Ishikawa (cell line): ENCODE measurements around the gene PFKFB4.
A peak's percentile ranks its signal among the peaks of the same experiment; 100 is the strongest.

ENCODE experiments used
- RAD21 ChIP-seq: IDR thresholded peaks from 2 replicates; pipeline ENCODE4 v1.6.1; 2012; ENCODE audit warnings: low read depth
- TEAD4 ChIP-seq: IDR thresholded peaks from 2 replicates; pipeline ENCODE4 v1.6.1; 2012
- YY1 ChIP-seq: IDR thresholded peaks from 2 replicates; pipeline ENCODE4 v1.6.1; 2012; ENCODE audit warnings: low read depth
- TF ChIP-seq, protein P1 (sequence below): IDR thresholded peaks from 2 replicates; pipeline ENCODE4 v1.6.1; 2012

DNA sequence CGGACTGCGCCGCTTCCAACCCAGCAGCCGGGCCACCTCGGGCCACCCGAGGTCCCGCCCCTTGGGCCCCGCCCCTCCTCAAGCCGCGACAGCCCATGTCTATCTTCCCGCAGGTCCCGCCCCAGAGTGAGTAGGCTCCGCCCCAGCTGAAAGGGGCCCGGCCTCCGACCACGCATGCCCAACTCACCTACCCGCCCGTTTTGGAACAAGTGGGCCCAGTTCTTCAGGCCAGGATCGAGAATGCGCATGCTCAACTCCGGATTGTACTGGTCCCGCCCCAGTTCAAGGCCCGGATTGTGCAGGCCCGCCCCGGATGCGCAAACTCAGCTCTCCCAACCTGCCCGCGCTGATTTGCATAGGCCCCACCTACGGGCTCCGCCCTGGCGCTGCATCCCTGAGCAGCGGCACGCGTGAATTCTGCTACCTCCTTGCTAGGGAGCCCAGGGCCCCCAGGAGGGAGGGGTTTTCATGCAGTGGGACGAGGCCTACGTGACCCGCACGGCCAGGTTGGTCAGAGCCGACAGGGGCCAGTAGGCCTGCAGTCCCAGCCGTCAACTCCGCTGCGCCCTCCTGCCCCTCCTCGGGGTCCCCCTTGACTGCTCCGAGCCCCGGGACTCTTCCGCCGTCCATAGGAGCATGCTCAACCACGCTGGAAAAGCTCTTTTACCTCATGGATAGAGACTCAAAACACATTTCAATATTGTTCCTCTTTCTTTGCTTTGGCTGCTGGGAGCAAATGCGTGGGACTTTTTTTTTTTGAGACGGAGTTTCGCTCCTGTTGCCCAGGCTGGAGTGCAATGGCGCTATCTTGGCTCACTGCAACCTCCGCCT is at the start of gene PFKFB4:
- TF ChIP-seq, protein P1, sequence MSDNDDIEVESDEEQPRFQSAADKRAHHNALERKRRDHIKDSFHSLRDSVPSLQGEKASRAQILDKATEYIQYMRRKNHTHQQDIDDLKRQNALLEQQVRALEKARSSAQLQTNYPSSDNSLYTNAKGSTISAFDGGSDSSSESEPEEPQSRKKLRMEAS = peak; percentile 77
- no peak for TF ChIP-seq YY1
- TF ChIP-seq TEAD4 = no peak
- TF ChIP-seq RAD21 = no peak
